ENCODE results near the gene COL27A1. TPM values are rescaled to one million over a fixed set of nuclear protein-coding genes. Genes with fewer than 3 reads are reported as not detected.

The COL27A1 gene
- total RNA-seq, 1 donor from 2014 or later: 61.4 TPM

GRCh38 chr9:114308361-114308950 is 153.1 kb downstream of the COL27A1 start:
- Mint-ChIP-seq H3K36me3 (ENCODE audit: low read depth, unreplicated experiment) (peaks cover 18% of the 10 kb centered on the region), H3K9me3 (ENCODE audit: unreplicated experiment) (no peaks in the 10 kb centered on the region), H3K27ac (ENCODE audit: unreplicated experiment) (no peak overlapping the region), H3K4me1 (ENCODE audit: unreplicated experiment) (no peaks in the 10 kb centered on the region), H3K27me3 (ENCODE audit: unreplicated experiment) (peaks cover 5% of the 10 kb centered on the region), H3K4me3 (ENCODE audit: unreplicated experiment) (no peak overlapping the region)
- TF ChIP-seq CTCF (IDR thresholded peaks at IDR 0.05; ENCODE audit: unreplicated experiment): no peak
- no peak for DNase-seq (ENCODE audit: low spot score)

- DNase-seq (ENCODE audit: low spot score): no peak
- no peaks in the 10 kb centered on the region for H3K4me1 Mint-ChIP-seq (ENCODE audit: unreplicated experiment)
- H3K27me3 Mint-ChIP-seq (ENCODE audit: unreplicated experiment): peaks cover 5% of the 10 kb centered on the region
Observed at GRCh38 chr9:114309096-114309495, 153.8 kb downstream of the COL27A1 start.

GRCh38 chr9:114310471-114311450 is 155.4 kb downstream of the COL27A1 start:
- peaks cover 6% of the 10 kb centered on the region for H3K27me3 Mint-ChIP-seq (ENCODE audit: unreplicated experiment)
- no peaks in the 10 kb centered on the region for H3K4me1 Mint-ChIP-seq (ENCODE audit: unreplicated experiment)
- no peak overlapping the region for H3K27ac Mint-ChIP-seq (ENCODE audit: unreplicated experiment)
- TF ChIP-seq CTCF (IDR thresholded peaks at IDR 0.05; ENCODE audit: unreplicated experiment): no peak
- H3K36me3 Mint-ChIP-seq (ENCODE audit: low read depth, unreplicated experiment): peaks cover 18% of the 10 kb centered on the region
- no peak overlapping the region for H3K4me3 Mint-ChIP-seq (ENCODE audit: unreplicated experiment)
- H3K9me3 Mint-ChIP-seq (ENCODE audit: unreplicated experiment): no peaks in the 10 kb centered on the region
- no peak for DNase-seq (ENCODE audit: low spot score)

More at GRCh38 chr9:114309096-114309495, 153.8 kb downstream of the COL27A1 start:
- TF ChIP-seq CTCF (IDR thresholded peaks at IDR 0.05; ENCODE audit: unreplicated experiment): no peak
- Mint-ChIP-seq H3K4me3 (ENCODE audit: unreplicated experiment) (no peak overlapping the region), H3K27ac (ENCODE audit: unreplicated experiment) (no peak overlapping the region), H3K9me3 (ENCODE audit: unreplicated experiment) (no peaks in the 10 kb centered on the region), H3K36me3 (ENCODE audit: low read depth, unreplicated experiment) (peaks cover 18% of the 10 kb centered on the region)

- DNase-seq (ENCODE audit: low spot score): no peak
- no peak for TF ChIP-seq CTCF (IDR thresholded peaks at IDR 0.05; ENCODE audit: unreplicated experiment)
- Mint-ChIP-seq H3K4me3 (ENCODE audit: unreplicated experiment) (no peak overlapping the region), H3K27ac (ENCODE audit: unreplicated experiment) (no peak overlapping the region), H3K27me3 (ENCODE audit: unreplicated experiment) (peaks cover 6% of the 10 kb centered on the region), H3K4me1 (ENCODE audit: unreplicated experiment) (no peaks in the 10 kb centered on the region), H3K9me3 (ENCODE audit: unreplicated experiment) (no peaks in the 10 kb centered on the region), H3K36me3 (ENCODE audit: low read depth, unreplicated experiment) (peaks cover 18% of the 10 kb centered on the region)
Observed at GRCh38 chr9:114311571-114312512, 156.5 kb downstream of the COL27A1 start.

All from endothelial cell (in vitro differentiated cells).